Breast epithelium (tissue), 4 donors: ENCODE measurements around the gene SLC25A48. TPM values are rescaled to one million over a fixed set of nuclear protein-coding genes. Genes with fewer than 3 reads are reported as not detected.

Experiments used
- DNase-seq, 2 donors: peaks; one replicate each; pipeline ENCODE4 v3.0.0-alpha.2; 2019; ENCODE audit warnings: low spot score in 2 of 2
- H3K27ac ChIP-seq, 2 donors: fragments of 200-600 bp; sonication (generic) in 1 of 2; one replicate each; pipeline ENCODE4 v1.5.1; 2016 to 2019; ENCODE audit warnings: mild to moderate bottlenecking in 1 of 2
- H3K27me3 ChIP-seq, 2 donors: fragments of 200-600 bp; sonication (generic) in 1 of 2; one replicate each; pipeline versions ENCODE4 v1.5.1 to v1.6.0; 2017 to 2019; ENCODE audit warnings: control low read depth in 1 of 2, mild to moderate bottlenecking in 1 of 2
- H3K36me3 ChIP-seq: fragments of 200-600 bp; one replicate; pipeline ENCODE4 v1.5.1; 2019
- H3K4me1 ChIP-seq, 2 donors: fragments of 200-600 bp; sonication (generic); one replicate each; pipeline ENCODE4 v1.5.1; 2016 to 2019; ENCODE audit warnings: control low read depth in 1 of 2
- H3K4me3 ChIP-seq, 3 donors: fragments of 200-600 bp; sonication (generic); 1 replicate in 2 of 3; 2 replicates in 1 of 3; pipeline ENCODE4 v1.5.1; 2016 to 2019; ENCODE audit warnings: mild to moderate bottlenecking in 3 of 3, moderate library complexity in 2 of 3
- H3K9me3 ChIP-seq, 2 donors: fragments of 200-600 bp; sonication (generic) in 1 of 2; one replicate each; pipeline ENCODE4 v1.5.1; 2016 to 2019; ENCODE audit warnings: control low read depth in 1 of 2
- CTCF ChIP-seq, 3 donors: fragments of 450-650 bp; IDR thresholded peaks; one replicate each; pipeline ENCODE4 v1.5.1; 2016 to 2017; ENCODE audit warnings: antibody characterized with exemption in 3 of 3, mild to moderate bottlenecking in 3 of 3, moderate library complexity in 3 of 3
- POLR2A ChIP-seq: fragments of 450-650 bp; IDR thresholded peaks from one replicate; pipeline ENCODE4 v1.6.1; 2016; ENCODE audit warnings: antibody characterized with exemption, mild to moderate bottlenecking, moderate library complexity
- POLR2AphosphoS5 ChIP-seq, 3 donors: sonication (generic); formaldehyde crosslinking; IDR thresholded peaks; one replicate each; pipeline ENCODE4 v1.6.1; 2017; ENCODE audit warnings: antibody characterized with exemption in 3 of 3
- intact Hi-C: fragments of 100-400 bp; cut with DNase I; formaldehyde crosslinking; loops from one replicate; pipeline ENCODE4 v1.15.1; 2023; ENCODE audit warnings: low total_unique reads
- total RNA-seq, 3 donors: library from RNA; depleted of rRNA; stranded (reverse); fragments of >200 nt; gene quantifications; one replicate each; pipeline ENCODE4 v1.1.0, GENCODE V29; 2016

SLC25A48 gene
- total RNA-seq, 3 donors from 2014 or later = 0.33 to 6.2 (median 1.8) TPM

DNA sequence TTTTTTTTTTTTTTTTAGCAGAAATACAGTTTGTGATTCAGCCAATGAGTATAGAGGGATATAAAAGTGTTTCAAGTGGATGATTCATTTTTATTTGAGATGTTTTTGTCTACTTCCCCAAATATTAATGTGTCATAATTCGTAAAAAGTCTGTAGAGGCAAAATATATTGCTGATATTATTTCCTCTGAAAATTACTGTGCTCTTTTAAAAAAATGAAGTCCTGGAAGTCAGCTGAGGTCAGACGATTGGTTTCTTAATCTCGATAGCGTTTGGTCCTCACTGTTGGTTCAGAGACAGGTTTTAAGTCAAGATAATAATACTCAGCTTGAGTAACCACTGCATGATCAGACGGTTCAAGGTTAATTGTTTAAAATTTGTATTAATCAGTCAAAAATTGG, 41.7 kb downstream of the SLC25A48 start:
- Histone ChIP-seq H3K27me3 (no peaks in the 10 kb centered on the region), H3K4me3 (no peak overlapping the region), H3K27ac (no peak overlapping the region), H3K36me3 (no peaks in the 10 kb centered on the region), H3K9me3 (no peaks in the 10 kb centered on the region), H3K4me1 (no peaks in the 10 kb centered on the region)
- no peak for TF ChIP-seq CTCF (IDR thresholded peaks at IDR 0.05)
- no peak for TF ChIP-seq POLR2AphosphoS5 (IDR thresholded peaks at IDR 0.05)
- no peak for TF ChIP-seq POLR2A
- DNase-seq = no peak
- intact Hi-C loops = no loop called here

DNA sequence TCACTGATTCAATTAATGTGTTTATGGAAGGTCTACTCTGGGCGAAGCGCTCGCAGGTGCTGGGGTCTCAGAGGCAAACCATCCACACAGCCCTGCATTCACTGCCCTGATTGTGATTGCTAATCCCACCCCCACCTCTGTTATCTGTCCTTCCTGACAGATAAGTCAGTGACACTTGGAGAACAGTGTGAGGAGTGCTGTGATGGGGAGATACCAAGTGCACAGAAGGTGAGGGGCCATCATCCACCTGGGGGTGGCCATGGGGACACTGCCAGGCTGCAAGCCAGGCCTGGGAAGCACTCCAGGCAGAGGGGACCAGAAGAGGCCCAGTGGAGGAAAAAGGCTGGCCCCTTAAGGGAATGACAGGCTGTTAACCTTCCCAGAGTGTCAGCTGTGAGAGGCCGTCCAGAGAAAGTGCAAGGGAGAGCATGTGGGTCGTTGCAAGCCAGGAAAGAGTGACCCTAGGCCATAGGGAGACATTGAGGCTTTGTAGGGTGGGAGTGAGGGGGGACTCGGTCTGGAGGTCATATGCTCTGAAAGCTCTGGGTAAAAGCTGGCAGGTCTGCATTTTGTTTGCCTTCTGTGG, 43.2 kb downstream of the SLC25A48 start:
- TF ChIP-seq POLR2A (no peak), CTCF (IDR thresholded peaks at IDR 0.05) (no peak), POLR2AphosphoS5 (IDR thresholded peaks at IDR 0.05) (no peak)
- Histone ChIP-seq H3K27ac (no peak overlapping the region), H3K36me3 (no peaks in the 10 kb centered on the region), H3K4me3 (no peak overlapping the region), H3K4me1 (no peaks in the 10 kb centered on the region), H3K9me3 (no peaks in the 10 kb centered on the region), H3K27me3 (no peaks in the 10 kb centered on the region)
- no peak for DNase-seq
- intact Hi-C loops = no loop called here

GRCh38 chr5:135878156-135878620, 43.7 kb downstream of the SLC25A48 start:
- Histone ChIP-seq H3K27ac (no peak overlapping the region), H3K4me3 (no peak overlapping the region), H3K9me3 (no peaks in the 10 kb centered on the region), H3K4me1 (no peaks in the 10 kb centered on the region), H3K36me3 (no peaks in the 10 kb centered on the region), H3K27me3 (no peaks in the 10 kb centered on the region)
- TF ChIP-seq POLR2AphosphoS5 (IDR thresholded peaks at IDR 0.05) = no peak
- TF ChIP-seq POLR2A = no peak
- TF ChIP-seq CTCF (IDR thresholded peaks at IDR 0.05) = no peak
- intact Hi-C loops = no loop called here
- no peak for DNase-seq

DNA sequence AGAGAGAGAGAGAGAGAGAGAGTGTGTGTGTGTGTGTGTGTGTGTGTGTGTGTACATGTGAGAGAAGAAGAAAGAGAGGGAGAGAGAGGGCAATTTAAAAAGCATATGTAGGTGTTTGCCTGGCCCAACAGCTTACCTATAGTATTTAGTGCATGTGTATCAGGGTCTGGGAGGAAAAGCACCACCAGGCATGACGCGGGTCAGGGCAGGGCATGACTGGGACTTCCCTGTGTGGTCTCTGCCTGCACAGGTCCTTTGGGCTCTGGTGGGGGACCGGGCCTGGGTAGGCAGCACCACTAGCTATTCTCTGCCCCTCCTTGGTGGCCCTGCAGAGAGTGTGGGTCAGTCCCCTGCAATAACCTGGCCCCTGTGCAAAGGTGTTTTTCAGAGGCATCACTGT, 45.1 kb downstream of the SLC25A48 start:
- H3K27me3 ChIP-seq = peaks cover 0 to 1% of the 10 kb centered on the region in 2 donors
- H3K4me3 ChIP-seq = no peak overlapping the region
- no peaks in the 10 kb centered on the region for H3K36me3 ChIP-seq
- H3K27ac ChIP-seq = no peak overlapping the region
- no peak for TF ChIP-seq CTCF (IDR thresholded peaks at IDR 0.05)
- TF ChIP-seq POLR2AphosphoS5 (IDR thresholded peaks at IDR 0.05) = no peak
- TF ChIP-seq POLR2A = no peak
- no peak for DNase-seq
- intact Hi-C loops = no loop called here
- H3K9me3 ChIP-seq = no peaks in the 10 kb centered on the region
- no peaks in the 10 kb centered on the region for H3K4me1 ChIP-seq

GRCh38 chr5:135880278-135880677, 45.8 kb downstream of the SLC25A48 start:
- no peak for TF ChIP-seq POLR2A
- TF ChIP-seq POLR2AphosphoS5 (IDR thresholded peaks at IDR 0.05) = no peak
- no peak for TF ChIP-seq CTCF (IDR thresholded peaks at IDR 0.05)
- H3K9me3 ChIP-seq = no peaks in the 10 kb centered on the region
- H3K27ac ChIP-seq = no peak overlapping the region

More at GRCh38 chr5:135880278-135880677, 45.8 kb downstream of the SLC25A48 start:
- H3K4me1 ChIP-seq = no peaks in the 10 kb centered on the region
- DNase-seq = no peak
- peaks cover 0 to 8% of the 10 kb centered on the region in 2 donors for H3K27me3 ChIP-seq
- no peak overlapping the region for H3K4me3 ChIP-seq
- no peaks in the 10 kb centered on the region for H3K36me3 ChIP-seq
- intact Hi-C loops = no loop called here
